GM12878 (cell line): ENCODE data around the gene FADS1. TPM values are rescaled to one million over a fixed set of nuclear protein-coding genes. Genes with fewer than 3 reads are reported as not detected.
A peak's percentile ranks its signal among the peaks of the same experiment; 100 is the strongest.

ENCODE experiments used
- BACH1 ChIP-seq: fragments of 450-650 bp; IDR thresholded peaks from 2 replicates; pipeline ENCODE4 v1.6.1; 2017; ENCODE audit warnings: mild to moderate bottlenecking, borderline replicate concordance
- CHD1 ChIP-seq: IDR thresholded peaks from 2 replicates; pipeline ENCODE4 v1.6.1; 2012; ENCODE audit warnings: low read depth, low read length, improper control_type of control experiment
- DPF2 ChIP-seq: fragments of 450-650 bp; IDR thresholded peaks from 2 replicates; pipeline ENCODE4 v1.6.1; 2017; ENCODE audit warnings: mild to moderate bottlenecking
- EED ChIP-seq: sonication (generic); IDR thresholded peaks from 2 replicates; pipeline ENCODE4 v1.6.1; 2016; ENCODE audit warnings: antibody characterized with exemption, low read depth
- IRF4 ChIP-seq: IDR thresholded peaks from 2 replicates; pipeline ENCODE4 v1.6.1; 2011; ENCODE audit warnings: low read depth, low read length
- MLLT1 ChIP-seq: fragments of 450-650 bp; IDR thresholded peaks from 2 replicates; pipeline ENCODE4 v1.6.1; 2016; ENCODE audit warnings: mild to moderate bottlenecking
- MTA3 ChIP-seq: IDR thresholded peaks from 2 replicates; pipeline ENCODE4 v1.6.1; 2012; ENCODE audit warnings: low read length, inconsistent platforms, borderline replicate concordance
- NFXL1 ChIP-seq: fragments of 450-650 bp; IDR thresholded peaks from 2 replicates; pipeline ENCODE4 v1.6.1; 2017; ENCODE audit warnings: antibody characterized with exemption, mild to moderate bottlenecking, borderline replicate concordance
- POLR2A ChIP-seq: IDR thresholded peaks from 2 replicates; pipeline ENCODE4 v1.6.1; 2011; ENCODE audit warnings: low read depth, mild to moderate bottlenecking, low read length
- POLR2AphosphoS2 ChIP-seq: IDR thresholded peaks from 2 replicates; pipeline ENCODE4 v1.6.1; 2011; ENCODE audit warnings: low read depth, mild to moderate bottlenecking, low read length, improper control_type of control experiment, moderate library complexity
- POU2F2 ChIP-seq: IDR thresholded peaks from 3 replicates; pipeline ENCODE4 v1.6.1; 2011; ENCODE audit warnings: low read depth, mild to moderate bottlenecking, low read length, borderline replicate concordance
- RAD21 ChIP-seq: IDR thresholded peaks from 2 replicates; pipeline ENCODE4 v1.6.1; 2011; ENCODE audit warnings: mild to moderate bottlenecking, low read depth, low read length, moderate library complexity; ENCODE audit not compliant: insufficient read depth
- RCOR1 ChIP-seq: conservative IDR thresholded peaks from 2 replicates; pipeline ENCODE4 v1.6.1; 2012; ENCODE audit warnings: low read depth, low read length, improper control_type of control experiment
- SMARCA5 ChIP-seq: fragments of 450-650 bp; IDR thresholded peaks from 2 replicates; pipeline ENCODE4 v1.6.1; 2017; ENCODE audit warnings: mild to moderate bottlenecking
- SPI1 ChIP-seq: IDR thresholded peaks from 2 replicates; pipeline ENCODE4 v1.6.1; 2011; ENCODE audit warnings: low read depth, mild to moderate bottlenecking, low read length, moderate library complexity, borderline replicate concordance; ENCODE audit not compliant: insufficient read depth
- SREBF1 ChIP-seq: IDR thresholded peaks from 2 replicates; pipeline ENCODE4 v1.6.1; 2012; ENCODE audit warnings: mild to moderate bottlenecking, low read length
- SREBF2 ChIP-seq: IDR thresholded peaks from 2 replicates; pipeline ENCODE4 v1.6.1; 2012; ENCODE audit warnings: mild to moderate bottlenecking, low read length
- SUPT20H ChIP-seq: IDR thresholded peaks from 2 replicates; pipeline ENCODE4 v1.6.1; 2011; ENCODE audit warnings: low read depth, mild to moderate bottlenecking, low read length, moderate library complexity, borderline replicate concordance; ENCODE audit not compliant: control insufficient read depth
- TCF12 ChIP-seq: IDR thresholded peaks from 2 replicates; pipeline ENCODE4 v1.6.1; 2011; ENCODE audit warnings: low read depth, mild to moderate bottlenecking, low read length
- ZBTB33 ChIP-seq: fragments of 450-650 bp; IDR thresholded peaks from 2 replicates; pipeline ENCODE4 v1.6.1; 2017; ENCODE audit warnings: mild to moderate bottlenecking
- ZNF384 ChIP-seq: IDR thresholded peaks from 2 replicates; pipeline ENCODE4 v1.6.1; 2012; ENCODE audit warnings: low read depth, mild to moderate bottlenecking, low read length, improper control_type of control experiment, borderline replicate concordance
- polyA plus RNA-seq, 11 experiments: library from polyadenylated mRNA; depleted of rRNA in 4 of 11; unstranded in 6 of 11; stranded (reverse) in 5 of 11; fragments of >200 nt; fragmentation: Nextera tagmentation in 4 of 11; fragmentation: Illumina TruSeq in 1 of 11; extraction: Ambion mirVana in 4 of 11; extraction: Trizol in 1 of 11; gene quantifications; 1 replicate in 1 of 11; 2 replicates in 10 of 11; pipeline versions ENCODE4 v1.2.1 to v1.2.3, GENCODE V29; 2011 to 2016; ENCODE audit warnings: inconsistent platforms in 2 of 11, missing spikeins in 2 of 11, low read depth in 1 of 11
- total RNA-seq, 4 experiments: library from RNA; depleted of rRNA in 3 of 4; stranded (reverse); fragments of >200 nt in 3 of 4; fragmentation: Illumina TruSeq in 1 of 4; extraction: Trizol in 1 of 4; gene quantifications; 2 replicates each; pipeline versions ENCODE4 v1.2.1 to v1.2.3, GENCODE V29; 2013 to 2021
- TF ChIP-seq, protein P1 (sequence below): fragments of 450-650 bp; IDR thresholded peaks from 2 replicates; pipeline ENCODE4 v1.6.1; 2017; ENCODE audit warnings: mild to moderate bottlenecking, moderate library complexity
- TF ChIP-seq, protein P2 (sequence below): IDR thresholded peaks from 2 replicates; pipeline ENCODE4 v1.6.1; 2012; ENCODE audit warnings: low read depth, low read length, improper control_type of control experiment

Gene FADS1
- total and polyA plus RNA-seq, 10 of the 15 experiments (the other 5 are each of a cell fraction or from before 2014, with no cell fraction given): 8.8 to 73.9 (median 39.0) TPM

DNA sequence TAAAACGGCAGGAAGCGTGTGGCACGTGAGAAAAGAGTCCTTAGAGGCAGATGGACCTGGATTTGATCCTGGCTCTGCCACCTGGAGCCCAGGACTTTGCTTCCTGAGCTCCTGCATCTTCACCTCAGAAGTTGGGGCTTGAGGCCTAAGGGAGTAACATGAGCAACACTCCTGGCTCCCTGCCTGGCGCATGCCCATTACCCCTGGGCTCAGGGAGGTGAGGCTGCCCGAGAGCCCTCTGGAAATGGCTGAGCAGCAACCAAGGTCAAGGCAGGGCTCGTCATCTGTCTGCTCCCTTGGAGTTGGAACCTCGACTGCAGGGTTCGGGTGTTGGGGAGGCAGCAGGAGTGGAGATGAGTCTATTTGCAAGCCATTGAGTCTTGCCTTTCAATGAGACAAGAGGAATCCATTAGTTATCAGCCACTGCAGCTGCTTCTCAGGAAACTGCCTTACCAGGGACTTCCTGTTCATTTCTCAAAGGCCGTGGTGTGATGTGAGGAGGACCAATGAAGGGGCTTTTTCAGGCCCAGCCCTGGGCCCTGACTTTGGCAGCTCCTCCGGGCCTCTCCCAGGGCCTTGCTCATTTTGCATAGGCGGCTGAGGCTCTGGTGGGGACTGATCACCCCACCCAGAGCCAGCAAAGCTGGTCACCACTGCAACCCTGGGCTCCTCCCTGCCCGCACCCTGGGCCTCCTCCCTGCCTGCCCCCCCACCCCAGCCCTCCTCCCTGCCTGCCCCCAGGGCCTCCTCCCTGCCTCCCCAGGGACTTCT lies 17.7 kb upstream of the FADS1 start (continued):
- TF ChIP-seq SREBF2: no peak; the same call in 1 of the 2 replicates
- peak; percentile 84 for TF ChIP-seq NFXL1
- no peak for TF ChIP-seq ZNF384
- 0 out of 2 replicates have a peak, but pooled peaks have one; percentile 41 for TF ChIP-seq POLR2AphosphoS2
- TF ChIP-seq SREBF1: peak; percentile 80; the same call in 1 of the 2 replicates
- no peak for TF ChIP-seq SMARCA5
- TF ChIP-seq RAD21: no peak
- no peak for TF ChIP-seq RCOR1
- TF ChIP-seq BACH1: no peak
- TF ChIP-seq SPI1: peak; percentile 49; the same call in 1 of the 2 replicates
- TF ChIP-seq DPF2: no peak
- TF ChIP-seq SUPT20H: no peak
- 0 out of 2 replicates have a peak, but pooled peaks have one; percentile 5 for TF ChIP-seq ZBTB33
- TF ChIP-seq EED: peak; percentile 8; the same call in 1 of the 2 replicates
- TF ChIP-seq POU2F2: peak; percentile 64; the same call in 1 of the 3 replicates
- TF ChIP-seq, protein P1, sequence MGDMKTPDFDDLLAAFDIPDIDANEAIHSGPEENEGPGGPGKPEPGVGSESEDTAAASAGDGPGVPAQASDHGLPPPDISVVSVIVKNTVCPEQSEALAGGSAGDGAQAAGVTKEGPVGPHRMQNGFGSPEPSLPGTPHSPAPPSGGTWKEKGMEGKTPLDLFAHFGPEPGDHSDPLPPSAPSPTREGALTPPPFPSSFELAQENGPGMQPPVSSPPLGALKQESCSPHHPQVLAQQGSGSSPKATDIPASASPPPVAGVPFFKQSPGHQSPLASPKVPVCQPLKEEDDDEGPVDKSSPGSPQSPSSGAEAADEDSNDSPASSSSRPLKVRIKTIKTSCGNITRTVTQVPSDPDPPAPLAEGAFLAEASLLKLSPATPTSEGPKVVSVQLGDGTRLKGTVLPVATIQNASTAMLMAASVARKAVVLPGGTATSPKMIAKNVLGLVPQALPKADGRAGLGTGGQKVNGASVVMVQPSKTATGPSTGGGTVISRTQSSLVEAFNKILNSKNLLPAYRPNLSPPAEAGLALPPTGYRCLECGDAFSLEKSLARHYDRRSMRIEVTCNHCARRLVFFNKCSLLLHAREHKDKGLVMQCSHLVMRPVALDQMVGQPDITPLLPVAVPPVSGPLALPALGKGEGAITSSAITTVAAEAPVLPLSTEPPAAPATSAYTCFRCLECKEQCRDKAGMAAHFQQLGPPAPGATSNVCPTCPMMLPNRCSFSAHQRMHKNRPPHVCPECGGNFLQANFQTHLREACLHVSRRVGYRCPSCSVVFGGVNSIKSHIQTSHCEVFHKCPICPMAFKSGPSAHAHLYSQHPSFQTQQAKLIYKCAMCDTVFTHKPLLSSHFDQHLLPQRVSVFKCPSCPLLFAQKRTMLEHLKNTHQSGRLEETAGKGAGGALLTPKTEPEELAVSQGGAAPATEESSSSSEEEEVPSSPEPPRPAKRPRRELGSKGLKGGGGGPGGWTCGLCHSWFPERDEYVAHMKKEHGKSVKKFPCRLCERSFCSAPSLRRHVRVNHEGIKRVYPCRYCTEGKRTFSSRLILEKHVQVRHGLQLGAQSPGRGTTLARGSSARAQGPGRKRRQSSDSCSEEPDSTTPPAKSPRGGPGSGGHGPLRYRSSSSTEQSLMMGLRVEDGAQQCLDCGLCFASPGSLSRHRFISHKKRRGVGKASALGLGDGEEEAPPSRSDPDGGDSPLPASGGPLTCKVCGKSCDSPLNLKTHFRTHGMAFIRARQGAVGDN: peak; percentile 88
- no peak for TF ChIP-seq IRF4
- TF ChIP-seq MLLT1: peak; percentile 84; the same call in 1 of the 2 replicates
- peak; percentile 60; the same call in 1 of the 2 replicates for TF ChIP-seq MTA3
- TF ChIP-seq, protein P2, sequence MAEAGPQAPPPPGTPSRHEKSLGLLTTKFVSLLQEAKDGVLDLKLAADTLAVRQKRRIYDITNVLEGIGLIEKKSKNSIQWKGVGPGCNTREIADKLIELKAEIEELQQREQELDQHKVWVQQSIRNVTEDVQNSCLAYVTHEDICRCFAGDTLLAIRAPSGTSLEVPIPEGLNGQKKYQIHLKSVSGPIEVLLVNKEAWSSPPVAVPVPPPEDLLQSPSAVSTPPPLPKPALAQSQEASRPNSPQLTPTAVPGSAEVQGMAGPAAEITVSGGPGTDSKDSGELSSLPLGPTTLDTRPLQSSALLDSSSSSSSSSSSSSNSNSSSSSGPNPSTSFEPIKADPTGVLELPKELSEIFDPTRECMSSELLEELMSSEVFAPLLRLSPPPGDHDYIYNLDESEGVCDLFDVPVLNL: 0 out of 2 replicates have a peak, but pooled peaks have one; percentile 12
- TF ChIP-seq TCF12: peak; percentile 61; the same call in 1 of the 2 replicates
- TF ChIP-seq CHD1: no peak
- peak; percentile 76 for TF ChIP-seq POLR2A
